MM.1S (cell line): Measurements from ENCODE around the gene TOLLIP.

Experiments used
- CTCF ChIP-seq: fragments of 300-600 bp; sonication (generic); IDR thresholded peaks from 2 replicates; pipeline ENCODE4 v1.5.1; 2016; ENCODE audit warnings: antibody characterized with exemption, low read length, mixed read lengths
- EZH2 ChIP-seq: fragments of 300-600 bp; sonication (generic); optimal IDR thresholded peaks from 2 replicates; pipeline ENCODE3; 2017; ENCODE audit warnings: low read depth, mild to moderate bottlenecking, antibody characterized with exemption, low read length, mixed read lengths
- EZH2phosphoT487 ChIP-seq: fragments of 300-600 bp; sonication (generic); IDR thresholded peaks from 2 replicates; pipeline ENCODE4 v1.6.1; 2018; ENCODE audit warnings: antibody characterized with exemption, low read length

- TF ChIP-seq CTCF (no peak), EZH2 (no peak), EZH2phosphoT487 (no peak)
Measured at GRCh38 chr11:1262172-1263006, 47.0 kb downstream of the TOLLIP start.
